ENCODE measurements around the gene SPATA20.

Gene SPATA20

DNA sequence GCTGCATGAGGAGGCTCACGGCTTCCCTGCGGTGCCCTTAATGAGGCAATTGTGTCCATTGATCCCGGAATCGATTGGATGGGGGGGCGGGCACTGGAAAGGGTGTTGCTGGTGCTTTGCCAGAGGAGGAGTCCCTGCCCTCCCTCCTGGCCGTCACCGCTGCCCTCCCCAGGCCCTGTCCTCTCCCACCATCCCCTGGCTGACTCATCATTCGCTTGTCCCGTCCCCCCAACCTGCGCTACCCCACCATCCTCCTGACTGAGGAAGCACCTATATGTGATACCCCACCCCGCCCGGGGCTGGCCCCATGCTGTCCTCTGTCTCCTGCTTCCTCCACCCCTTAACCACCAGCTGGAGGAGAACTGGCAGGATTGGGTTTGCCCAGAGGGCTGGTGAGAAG lies 34.3 kb downstream of the SPATA20 start:
- no peak overlapping the region for H2BK5ac ChIP-seq (ENCODE audit: low read length)
- DNase-seq, result no peak
- H3K56ac ChIP-seq (ENCODE audit: low read length), result no peak overlapping the region
- no peak overlapping the region for H3K27ac ChIP-seq (ENCODE audit: low read depth, low read length)
- H3K27me3 ChIP-seq (ENCODE audit: insufficient read depth, low read length, poor library complexity), result no peaks in the 10 kb centered on the region
- no peak overlapping the region for H3K4me2 ChIP-seq (ENCODE audit: low read length)
- no peaks in the 10 kb centered on the region for H3K36me3 ChIP-seq (ENCODE audit: control insufficient read depth, insufficient read depth, low read length)
- no peak overlapping the region for H4K5ac ChIP-seq (ENCODE audit: low read length)
- no peak overlapping the region for H2BK15ac ChIP-seq (replicated peaks; ENCODE audit: low read depth)
- H3K9ac ChIP-seq (ENCODE audit: low read length), result no peak overlapping the region
- no peak overlapping the region for H2BK120ac ChIP-seq (ENCODE audit: low read depth, low read length)
- no peak overlapping the region for H3K4me3 ChIP-seq (ENCODE audit: low read length)
- no peaks in the 10 kb centered on the region for H3K79me2 ChIP-seq (ENCODE audit: control insufficient read depth, insufficient read depth, low read length)
- H3K4me1 ChIP-seq (ENCODE audit: control insufficient read depth, low read depth, low read length), result peaks cover 2% of the 10 kb centered on the region
- no peak overlapping the region for H2AK5ac ChIP-seq (ENCODE audit: low read length)
- no peaks in the 10 kb centered on the region for H3K79me1 ChIP-seq (ENCODE audit: low read length)
- H3K23ac ChIP-seq (ENCODE audit: low read length), result no peak overlapping the region
- no CpG with 5 or more reads among the region's 12 CpGs for WGBS (ENCODE audit: extremely low coverage, insufficient coverage, low lambda C conversion rate)
- no peak overlapping the region for H4K8ac ChIP-seq (ENCODE audit: low read depth, low read length)
- no peak overlapping the region for H3K18ac ChIP-seq (ENCODE audit: low read length)
- no peak overlapping the region for H3K4ac ChIP-seq (ENCODE audit: low read depth, low read length)

DNA sequence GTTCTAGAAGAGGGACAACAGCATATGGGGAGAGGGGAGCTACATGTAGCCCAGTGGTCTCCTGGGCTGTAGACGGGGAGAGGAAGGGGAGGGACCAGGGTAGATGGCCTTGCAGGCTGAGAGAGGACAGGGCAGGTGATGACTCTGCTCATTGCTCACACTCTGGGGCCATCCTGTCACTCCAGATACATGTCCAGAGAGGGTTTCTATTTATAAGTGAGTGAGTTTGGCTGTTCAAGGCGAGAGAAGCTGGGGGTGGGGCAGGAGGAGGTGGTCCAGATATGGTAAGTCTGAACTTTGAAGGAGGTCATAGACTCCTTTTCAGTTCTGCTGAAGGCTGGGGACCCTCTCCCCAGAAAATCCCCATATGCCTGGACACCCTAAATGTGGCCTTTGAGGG lies 35.8 kb downstream of the SPATA20 start:
- H3K79me2 ChIP-seq (ENCODE audit: control insufficient read depth, insufficient read depth, low read length), result no peaks in the 10 kb centered on the region
- H2BK120ac ChIP-seq (ENCODE audit: low read depth, low read length), result no peak overlapping the region
- H4K5ac ChIP-seq (ENCODE audit: low read length), result no peak overlapping the region
- no peak overlapping the region for H2BK5ac ChIP-seq (ENCODE audit: low read length)
- H3K56ac ChIP-seq (ENCODE audit: low read length), result no peak overlapping the region
- DNase-seq, result no peak
- no peak overlapping the region for H3K4me2 ChIP-seq (ENCODE audit: low read length)
- no CpG with 5 or more reads among the region's 2 CpGs for WGBS (ENCODE audit: extremely low coverage, insufficient coverage, low lambda C conversion rate)
- no peaks in the 10 kb centered on the region for H3K79me1 ChIP-seq (ENCODE audit: low read length)
- no peaks in the 10 kb centered on the region for H3K27me3 ChIP-seq (ENCODE audit: insufficient read depth, low read length, poor library complexity)
- no peak overlapping the region for H3K27ac ChIP-seq (ENCODE audit: low read depth, low read length)
- H2BK15ac ChIP-seq (replicated peaks; ENCODE audit: low read depth), result no peak overlapping the region
- no peak overlapping the region for H3K18ac ChIP-seq (ENCODE audit: low read length)
- H3K4me3 ChIP-seq (ENCODE audit: low read length), result no peak overlapping the region
- no peak overlapping the region for H3K4ac ChIP-seq (ENCODE audit: low read depth, low read length)
- H3K23ac ChIP-seq (ENCODE audit: low read length), result no peak overlapping the region
- no peak overlapping the region for H2AK5ac ChIP-seq (ENCODE audit: low read length)
- peaks cover 4% of the 10 kb centered on the region for H3K4me1 ChIP-seq (ENCODE audit: control insufficient read depth, low read depth, low read length)
- H4K8ac ChIP-seq (ENCODE audit: low read depth, low read length), result no peak overlapping the region
- no peaks in the 10 kb centered on the region for H3K36me3 ChIP-seq (ENCODE audit: control insufficient read depth, insufficient read depth, low read length)
- H3K9ac ChIP-seq (ENCODE audit: low read length), result no peak overlapping the region

- Histone ChIP-seq H3K4me3 (ENCODE audit: low read length) (no peak overlapping the region), H2BK15ac (replicated peaks; ENCODE audit: low read depth) (no peak overlapping the region), H4K8ac (ENCODE audit: low read depth, low read length) (no peak overlapping the region), H3K56ac (ENCODE audit: low read length) (no peak overlapping the region), H3K4ac (ENCODE audit: low read depth, low read length) (no peak overlapping the region), H2AK5ac (ENCODE audit: low read length) (no peak overlapping the region), H2BK5ac (ENCODE audit: low read length) (no peak overlapping the region), H3K4me2 (ENCODE audit: low read length) (no peak overlapping the region), H2BK120ac (ENCODE audit: low read depth, low read length) (no peak overlapping the region), H3K9ac (ENCODE audit: low read length) (no peak overlapping the region), H3K36me3 (ENCODE audit: control insufficient read depth, insufficient read depth, low read length) (no peaks in the 10 kb centered on the region), H4K5ac (ENCODE audit: low read length) (no peak overlapping the region), H3K4me1 (ENCODE audit: control insufficient read depth, low read depth, low read length) (peaks cover 4% of the 10 kb centered on the region), H3K18ac (ENCODE audit: low read length) (no peak overlapping the region), H3K27ac (ENCODE audit: low read depth, low read length) (no peak overlapping the region), H3K79me2 (ENCODE audit: control insufficient read depth, insufficient read depth, low read length) (no peaks in the 10 kb centered on the region), H3K79me1 (ENCODE audit: low read length) (no peaks in the 10 kb centered on the region), H3K23ac (ENCODE audit: low read length) (no peak overlapping the region), H3K27me3 (ENCODE audit: insufficient read depth, low read length, poor library complexity) (no peaks in the 10 kb centered on the region)
- no CpG with 5 or more reads among the region's 7 CpGs for WGBS (ENCODE audit: extremely low coverage, insufficient coverage, low lambda C conversion rate)
- no peak for DNase-seq
Measured at GRCh38 chr17:50583641-50584040, 36.7 kb downstream of the SPATA20 start.

GRCh38 chr17:50584116-50584515 lies 37.1 kb downstream of the SPATA20 start:
- Histone ChIP-seq H3K4me2 (ENCODE audit: low read length) (no peak overlapping the region), H3K79me2 (ENCODE audit: control insufficient read depth, insufficient read depth, low read length) (no peaks in the 10 kb centered on the region), H4K5ac (ENCODE audit: low read length) (no peak overlapping the region), H3K4me3 (ENCODE audit: low read length) (no peak overlapping the region), H3K79me1 (ENCODE audit: low read length) (no peaks in the 10 kb centered on the region), H2BK120ac (ENCODE audit: low read depth, low read length) (no peak overlapping the region), H3K4me1 (ENCODE audit: control insufficient read depth, low read depth, low read length) (peaks cover 4% of the 10 kb centered on the region), H4K8ac (ENCODE audit: low read depth, low read length) (no peak overlapping the region), H2BK15ac (replicated peaks; ENCODE audit: low read depth) (no peak overlapping the region), H3K36me3 (ENCODE audit: control insufficient read depth, insufficient read depth, low read length) (no peaks in the 10 kb centered on the region), H2AK5ac (ENCODE audit: low read length) (no peak overlapping the region), H3K4ac (ENCODE audit: low read depth, low read length) (no peak overlapping the region), H3K27me3 (ENCODE audit: insufficient read depth, low read length, poor library complexity) (no peaks in the 10 kb centered on the region), H3K9ac (ENCODE audit: low read length) (no peak overlapping the region), H3K18ac (ENCODE audit: low read length) (no peak overlapping the region), H2BK5ac (ENCODE audit: low read length) (no peak overlapping the region), H3K56ac (ENCODE audit: low read length) (peak overlapping the region; percentile 10), H3K23ac (ENCODE audit: low read length) (no peak overlapping the region), H3K27ac (ENCODE audit: low read depth, low read length) (no peak overlapping the region)
- WGBS (ENCODE audit: extremely low coverage, insufficient coverage, low lambda C conversion rate), result no CpG with 5 or more reads among the region's 4 CpGs
- no peak for DNase-seq

- H4K8ac ChIP-seq (ENCODE audit: low read depth, low read length), result no peak overlapping the region
- WGBS (ENCODE audit: extremely low coverage, insufficient coverage, low lambda C conversion rate), result no CpG with 5 or more reads among the region's 6 CpGs
- H3K23ac ChIP-seq (ENCODE audit: low read length), result no peak overlapping the region
- no peak overlapping the region for H2BK120ac ChIP-seq (ENCODE audit: low read depth, low read length)
- H2AK5ac ChIP-seq (ENCODE audit: low read length), result no peak overlapping the region
- DNase-seq, result no peak
- no peak overlapping the region for H4K5ac ChIP-seq (ENCODE audit: low read length)
- no peak overlapping the region for H3K9ac ChIP-seq (ENCODE audit: low read length)
- H3K4me2 ChIP-seq (ENCODE audit: low read length), result no peak overlapping the region
- H3K56ac ChIP-seq (ENCODE audit: low read length), result no peak overlapping the region
- H3K27me3 ChIP-seq (ENCODE audit: insufficient read depth, low read length, poor library complexity), result no peaks in the 10 kb centered on the region
- H3K27ac ChIP-seq (ENCODE audit: low read depth, low read length), result no peak overlapping the region
- no peak overlapping the region for H3K4ac ChIP-seq (ENCODE audit: low read depth, low read length)
- no peak overlapping the region for H3K4me3 ChIP-seq (ENCODE audit: low read length)
- no peak overlapping the region for H2BK15ac ChIP-seq (replicated peaks; ENCODE audit: low read depth)
- H2BK5ac ChIP-seq (ENCODE audit: low read length), result no peak overlapping the region
- no peak overlapping the region for H3K18ac ChIP-seq (ENCODE audit: low read length)
- H3K36me3 ChIP-seq (ENCODE audit: control insufficient read depth, insufficient read depth, low read length), result no peaks in the 10 kb centered on the region
- H3K79me1 ChIP-seq (ENCODE audit: low read length), result no peaks in the 10 kb centered on the region
- H3K79me2 ChIP-seq (ENCODE audit: control insufficient read depth, insufficient read depth, low read length), result no peaks in the 10 kb centered on the region
- H3K4me1 ChIP-seq (ENCODE audit: control insufficient read depth, low read depth, low read length), result peaks cover 4% of the 10 kb centered on the region
Measured at GRCh38 chr17:50584749-50585148, 37.8 kb downstream of the SPATA20 start.

GRCh38 chr17:50585346-50585745 lies 38.4 kb downstream of the SPATA20 start:
- Histone ChIP-seq H3K27me3 (ENCODE audit: insufficient read depth, low read length, poor library complexity) (no peaks in the 10 kb centered on the region), H2BK120ac (ENCODE audit: low read depth, low read length) (no peak overlapping the region), H3K36me3 (ENCODE audit: control insufficient read depth, insufficient read depth, low read length) (no peaks in the 10 kb centered on the region), H3K56ac (ENCODE audit: low read length) (no peak overlapping the region), H3K4me2 (ENCODE audit: low read length) (no peak overlapping the region), H3K18ac (ENCODE audit: low read length) (no peak overlapping the region), H3K23ac (ENCODE audit: low read length) (no peak overlapping the region), H3K4ac (ENCODE audit: low read depth, low read length) (no peak overlapping the region), H3K4me1 (ENCODE audit: control insufficient read depth, low read depth, low read length) (peaks cover 4% of the 10 kb centered on the region), H3K27ac (ENCODE audit: low read depth, low read length) (no peak overlapping the region), H2AK5ac (ENCODE audit: low read length) (no peak overlapping the region), H3K9ac (ENCODE audit: low read length) (no peak overlapping the region), H4K5ac (ENCODE audit: low read length) (no peak overlapping the region), H4K8ac (ENCODE audit: low read depth, low read length) (no peak overlapping the region), H2BK5ac (ENCODE audit: low read length) (no peak overlapping the region), H3K79me1 (ENCODE audit: low read length) (no peaks in the 10 kb centered on the region), H3K79me2 (ENCODE audit: control insufficient read depth, insufficient read depth, low read length) (no peaks in the 10 kb centered on the region), H3K4me3 (ENCODE audit: low read length) (no peak overlapping the region), H2BK15ac (replicated peaks; ENCODE audit: low read depth) (no peak overlapping the region)
- no CpG with 5 or more reads among the region's 4 CpGs for WGBS (ENCODE audit: extremely low coverage, insufficient coverage, low lambda C conversion rate)
- no peak for DNase-seq

Data from mesendoderm (in vitro differentiated cells).